SH-SY5Y (cell line): ENCODE data around the gene UGT2A1.

Source experiments
- GATA2 ChIP-seq: IDR thresholded peaks from 2 replicates; pipeline ENCODE4 v1.6.1; 2011; ENCODE audit warnings: mild to moderate bottlenecking, low read depth, low read length
- GATA3 ChIP-seq: IDR thresholded peaks from 2 replicates; pipeline ENCODE4 v1.6.1; 2011; ENCODE audit warnings: low read depth, mild to moderate bottlenecking, low read length, moderate library complexity

DNA sequence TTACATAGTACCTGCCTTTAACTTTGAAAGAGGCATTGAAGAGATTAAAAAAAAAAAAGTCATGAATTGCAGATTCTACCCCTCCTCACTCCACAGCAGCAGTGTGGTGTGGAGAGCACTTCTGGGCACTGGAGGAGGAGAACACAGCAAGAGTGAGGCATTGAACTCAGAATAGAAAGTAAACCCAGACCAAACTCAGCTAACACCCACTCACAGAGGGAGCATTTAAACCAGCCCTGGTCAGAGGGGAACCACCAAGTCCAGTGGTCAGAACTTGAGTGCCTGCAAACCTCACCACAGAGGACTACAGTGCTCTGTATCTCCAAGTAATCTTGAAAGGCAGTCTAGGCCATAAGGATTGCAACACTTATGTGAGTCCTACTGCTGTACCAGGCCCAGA, 15.6 kb upstream of the UGT2A1 start:
- no peak for TF ChIP-seq GATA2
- TF ChIP-seq GATA3: no peak
